Fibroblast of lung (primary cell): ENCODE measurements around the gene IARS1.

ENCODE experiments used
- CTCF ChIP-seq, 2 donors: IDR thresholded peaks in 1 of 2; conservative IDR thresholded peaks in 1 of 2; 1 replicate in 1 of 2; 2 replicates in 1 of 2; pipeline ENCODE4 v1.5.1; 2011 to 2012; ENCODE audit warnings: low read length in 2 of 2, control low read depth in 1 of 2, inconsistent platforms in 1 of 2, low read depth in 1 of 2, mild to moderate bottlenecking in 1 of 2
- EZH2 ChIP-seq: IDR thresholded peaks from 2 replicates; pipeline ENCODE4 v1.5.1; 2012; ENCODE audit warnings: low read length, control low read depth, mild to moderate bottlenecking; ENCODE audit errors: missing control alignments

GRCh38 chr9:92299116-92299515, 5.6 kb upstream of the IARS1 start:
- TF ChIP-seq CTCF (conservative IDR thresholded peaks at IDR 0.05 in 1 of 2, IDR thresholded peaks at IDR 0.05 in 1 of 2; ENCODE audit: low read depth in 1 of 2, low read length in 2 of 2), result no peak
- no peak for TF ChIP-seq EZH2
